Astrocyte (in vitro differentiated cells and primary cell): ENCODE measurements around the gene PRR22. TPM values are rescaled to one million over a fixed set of nuclear protein-coding genes. Genes with fewer than 3 reads are reported as not detected.

Experiments used
- DNase-seq: peaks from one replicate; pipeline ENCODE4 v3.0.0-alpha.2; 2010; ENCODE audit warnings: low read depth
- FAIRE-seq: peaks from 2 replicates; lab custom pipeline; 2011; peaks lifted over from hg19 to GRCh38; lab: Jason Lieb, UNC
- H2AFZ ChIP-seq: 2 replicates; pipeline ENCODE4 v1.6.0; 2012; ENCODE audit warnings: low read depth, low read length, inconsistent platforms
- H3K27ac ChIP-seq: 2 replicates; pipeline ENCODE4 v1.5.1; 2011; ENCODE audit warnings: low read depth, low read length, inconsistent platforms
- H3K27me3 ChIP-seq: 2 replicates; pipeline ENCODE4 v1.6.0; 2011; ENCODE audit warnings: low read length, inconsistent platforms; ENCODE audit not compliant: insufficient read depth
- H3K36me3 ChIP-seq: 2 replicates; pipeline ENCODE4 v1.5.1; 2011; ENCODE audit warnings: low read length, inconsistent platforms; ENCODE audit not compliant: insufficient read depth
- H3K4me1 ChIP-seq: 2 replicates; pipeline ENCODE4 v1.5.1; 2011; ENCODE audit warnings: low read length, inconsistent platforms; ENCODE audit not compliant: insufficient read depth
- H3K4me2 ChIP-seq: 2 replicates; pipeline ENCODE4 v1.6.0; 2012; ENCODE audit warnings: low read length, inconsistent platforms
- H3K4me3 ChIP-seq: 2 replicates; pipeline ENCODE4 v1.5.1; 2011; ENCODE audit warnings: low read depth, mild to moderate bottlenecking, low read length, inconsistent platforms; ENCODE audit not compliant: insufficient read depth
- H3K79me2 ChIP-seq: 2 replicates; pipeline ENCODE4 v1.6.0; 2012; ENCODE audit warnings: mild to moderate bottlenecking, low read length, inconsistent platforms; ENCODE audit not compliant: insufficient read depth
- H3K9ac ChIP-seq: 2 replicates; pipeline ENCODE4 v1.6.0; 2012; ENCODE audit warnings: mild to moderate bottlenecking, low read length, inconsistent platforms
- H3K9me3 ChIP-seq: 2 replicates; pipeline ENCODE4 v1.5.1; 2012; ENCODE audit warnings: low read depth, mild to moderate bottlenecking, low read length, inconsistent platforms; ENCODE audit not compliant: insufficient read depth
- H4K20me1 ChIP-seq: 2 replicates; pipeline ENCODE4 v1.6.0; 2012; ENCODE audit warnings: low read length, inconsistent platforms; ENCODE audit not compliant: insufficient read depth
- H3K27ac Mint-ChIP-seq: one replicate; pipeline ENCODE4 v1.8.0; 2021; ENCODE audit warnings: mild to moderate bottlenecking, mixed read lengths; ENCODE audit not compliant: unreplicated experiment
- H3K27me3 Mint-ChIP-seq: one replicate; pipeline ENCODE4 v1.8.0; 2021; ENCODE audit warnings: low read depth, mixed read lengths; ENCODE audit not compliant: unreplicated experiment
- H3K36me3 Mint-ChIP-seq: one replicate; pipeline ENCODE4 v1.8.0; 2021; ENCODE audit warnings: low read depth, mixed read lengths; ENCODE audit not compliant: unreplicated experiment
- H3K4me1 Mint-ChIP-seq: one replicate; pipeline ENCODE4 v1.8.0; 2021; ENCODE audit warnings: low read depth, mixed read lengths; ENCODE audit not compliant: unreplicated experiment
- H3K4me3 Mint-ChIP-seq: one replicate; pipeline ENCODE4 v1.8.0; 2021; ENCODE audit warnings: mild to moderate bottlenecking, moderate library complexity, mixed read lengths; ENCODE audit not compliant: unreplicated experiment
- H3K9me3 Mint-ChIP-seq: one replicate; pipeline ENCODE4 v1.8.0; 2021; ENCODE audit warnings: mild to moderate bottlenecking, mixed read lengths; ENCODE audit not compliant: unreplicated experiment
- CTCF ChIP-seq: IDR thresholded peaks from 2 replicates; pipeline ENCODE4 v1.5.1; 2011; ENCODE audit warnings: low read depth, mild to moderate bottlenecking, inconsistent platforms, low read length, moderate library complexity; ENCODE audit not compliant: insufficient read depth
- EZH2 ChIP-seq: IDR thresholded peaks from 2 replicates; pipeline ENCODE4 v1.6.1; 2012; ENCODE audit warnings: mild to moderate bottlenecking, low read length, inconsistent platforms; ENCODE audit not compliant: insufficient read depth
- total RNA-seq: library from RNA; stranded (reverse); gene quantifications from 2 replicates; pipeline ENCODE4 v1.2.1, GENCODE V29; 2021

The PRR22 gene
- total RNA-seq, 1 donor from 2014 or later = 2.4 TPM

GRCh38 chr19:5743630-5744029 lies 40.9 kb downstream of the PRR22 start:
- Histone ChIP-seq H3K4me2 (no peak overlapping the region), H2AFZ (no peak overlapping the region), H3K79me2 (no peaks in the 10 kb centered on the region), H3K27me3 (peaks cover 2% of the 10 kb centered on the region), H3K9ac (no peak overlapping the region), H3K27ac (no peak overlapping the region), H3K4me1 (no peaks in the 10 kb centered on the region), H3K9me3 (no peaks in the 10 kb centered on the region), H3K4me3 (no peak overlapping the region), H3K36me3 (no peaks in the 10 kb centered on the region), H4K20me1 (no peaks in the 10 kb centered on the region)
- Mint-ChIP-seq H3K36me3 (no peaks in the 10 kb centered on the region), H3K4me3 (no peak overlapping the region), H3K9me3 (peaks cover 3% of the 10 kb centered on the region), H3K27ac (no peak overlapping the region), H3K4me1 (no peaks in the 10 kb centered on the region), H3K27me3 (peaks cover 20% of the 10 kb centered on the region)
- FAIRE-seq = no peak
- TF ChIP-seq CTCF (no peak), EZH2 (no peak)
- DNase-seq = no peak

DNA sequence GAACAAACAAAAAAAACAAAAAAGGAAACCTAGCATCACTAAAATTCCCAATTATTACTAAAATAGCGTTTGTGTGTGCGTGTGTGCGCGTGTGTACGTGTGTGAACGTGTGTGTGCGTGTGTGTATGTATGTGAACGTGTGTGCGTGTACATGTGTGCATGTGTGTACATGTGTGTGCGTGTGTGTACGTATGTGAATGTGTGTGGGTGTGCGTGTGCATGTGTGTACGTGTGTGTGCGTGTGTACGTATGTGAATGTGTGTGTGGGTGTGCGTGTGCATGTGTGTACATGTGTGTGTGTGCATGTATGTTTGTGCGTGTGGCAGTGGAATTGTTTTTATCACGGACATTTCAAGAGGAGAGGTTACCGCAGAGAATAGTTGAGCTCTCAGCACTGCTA lies 42.5 kb downstream of the PRR22 start:
- H3K27me3 ChIP-seq = peaks cover 2% of the 10 kb centered on the region

More for the DNA sequence above, 42.5 kb downstream of the PRR22 start:
- no peak overlapping the region for H3K4me2 ChIP-seq
- no peaks in the 10 kb centered on the region for H3K79me2 ChIP-seq
- H3K9ac ChIP-seq = no peak overlapping the region
- TF ChIP-seq CTCF = no peak
- Mint-ChIP-seq H3K27me3 (peaks cover 19% of the 10 kb centered on the region), H3K4me3 (no peak overlapping the region), H3K36me3 (no peaks in the 10 kb centered on the region), H3K27ac (no peak overlapping the region), H3K9me3 (peaks cover 3% of the 10 kb centered on the region), H3K4me1 (no peaks in the 10 kb centered on the region)
- no peaks in the 10 kb centered on the region for H3K4me1 ChIP-seq
- no peak overlapping the region for H2AFZ ChIP-seq
- no peak overlapping the region for H3K27ac ChIP-seq
- no peak overlapping the region for H3K4me3 ChIP-seq
- no peak for FAIRE-seq
- H3K36me3 ChIP-seq = no peaks in the 10 kb centered on the region
- H4K20me1 ChIP-seq = no peaks in the 10 kb centered on the region
- no peak for DNase-seq
- H3K9me3 ChIP-seq = no peaks in the 10 kb centered on the region
